GM18526 (cell line): ENCODE measurements around the gene PRRX2.

Experiments
- POLR2A ChIP-seq: IDR thresholded peaks from 3 replicates; pipeline ENCODE4 v1.6.1; 2011; ENCODE audit not compliant: insufficient read length; ENCODE audit errors: extremely low read depth

PRRX2 gene

DNA sequence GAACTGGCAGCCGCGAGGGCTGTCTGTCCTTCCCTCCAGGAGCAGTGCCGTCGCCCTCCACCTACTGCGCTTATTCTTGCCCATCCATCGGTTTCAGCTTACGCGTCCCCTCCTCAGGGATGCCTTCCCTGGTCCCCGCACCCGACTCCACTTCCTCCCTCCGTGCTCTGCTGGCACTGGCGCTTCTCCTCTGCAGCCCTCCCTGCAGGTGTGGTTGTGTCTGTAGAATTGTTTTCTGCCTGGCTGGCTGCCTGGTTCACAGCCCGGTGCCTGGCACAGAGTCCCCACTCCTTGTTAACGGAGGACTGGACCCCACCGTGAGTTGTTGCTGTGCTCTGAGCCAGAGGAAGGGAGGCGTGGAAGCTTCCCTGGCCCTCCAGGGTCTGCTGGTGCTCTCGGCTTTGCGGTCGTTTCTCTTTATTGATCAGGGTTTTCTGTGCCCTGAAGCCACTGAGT, 33.7 kb upstream of the PRRX2 start:
- no peak for TF ChIP-seq POLR2A

- TF ChIP-seq POLR2A = no peak
Observed at GRCh38 chr9:129632460-129632859, 33.0 kb upstream of the PRRX2 start.

GRCh38 chr9:129633207-129633606, 32.2 kb upstream of the PRRX2 start:
- TF ChIP-seq POLR2A = no peak

DNA sequence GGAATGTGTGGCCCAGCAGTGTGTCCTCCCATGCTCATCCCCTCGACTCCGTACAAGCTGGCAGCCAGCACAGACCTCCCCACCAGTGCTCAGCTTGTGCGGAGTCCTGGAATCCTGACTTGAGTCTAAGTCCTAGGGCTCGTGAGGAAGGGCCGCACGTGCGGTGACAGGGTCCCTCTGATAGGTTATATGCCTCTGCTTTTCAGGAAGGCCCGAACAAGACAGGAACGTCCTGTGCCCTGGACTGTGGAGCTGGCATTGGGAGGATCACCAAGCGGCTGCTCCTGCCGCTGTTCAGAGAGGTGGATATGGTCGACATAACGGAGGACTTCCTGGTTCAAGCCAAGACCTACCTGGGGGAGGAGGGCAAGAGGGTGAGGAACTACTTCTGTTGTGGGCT, 31.6 kb upstream of the PRRX2 start:
- no peak for TF ChIP-seq POLR2A

- no peak for TF ChIP-seq POLR2A
Observed at GRCh38 chr9:129635099-129636065, 30.1 kb upstream of the PRRX2 start.

DNA sequence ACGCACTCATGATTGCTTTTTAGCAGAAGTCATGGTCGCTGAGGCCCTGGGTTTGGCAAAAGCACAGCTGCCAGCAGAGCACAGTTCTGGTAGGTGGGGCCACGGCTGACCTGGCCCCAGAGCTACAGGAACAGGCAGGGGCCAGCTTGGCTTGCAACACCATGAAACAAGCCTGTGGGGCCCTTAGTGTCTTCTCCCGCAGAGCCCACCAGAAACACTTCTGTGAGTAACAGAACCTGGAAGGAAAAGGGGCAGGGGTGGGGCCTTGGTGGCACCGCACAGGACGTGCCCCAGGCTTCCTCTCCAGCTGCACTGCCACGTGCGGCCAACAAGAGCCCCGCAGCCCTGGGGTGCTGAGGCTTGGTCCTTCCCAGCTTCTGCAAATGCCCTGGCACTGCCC, 28.3 kb upstream of the PRRX2 start:
- TF ChIP-seq POLR2A = no peak

DNA sequence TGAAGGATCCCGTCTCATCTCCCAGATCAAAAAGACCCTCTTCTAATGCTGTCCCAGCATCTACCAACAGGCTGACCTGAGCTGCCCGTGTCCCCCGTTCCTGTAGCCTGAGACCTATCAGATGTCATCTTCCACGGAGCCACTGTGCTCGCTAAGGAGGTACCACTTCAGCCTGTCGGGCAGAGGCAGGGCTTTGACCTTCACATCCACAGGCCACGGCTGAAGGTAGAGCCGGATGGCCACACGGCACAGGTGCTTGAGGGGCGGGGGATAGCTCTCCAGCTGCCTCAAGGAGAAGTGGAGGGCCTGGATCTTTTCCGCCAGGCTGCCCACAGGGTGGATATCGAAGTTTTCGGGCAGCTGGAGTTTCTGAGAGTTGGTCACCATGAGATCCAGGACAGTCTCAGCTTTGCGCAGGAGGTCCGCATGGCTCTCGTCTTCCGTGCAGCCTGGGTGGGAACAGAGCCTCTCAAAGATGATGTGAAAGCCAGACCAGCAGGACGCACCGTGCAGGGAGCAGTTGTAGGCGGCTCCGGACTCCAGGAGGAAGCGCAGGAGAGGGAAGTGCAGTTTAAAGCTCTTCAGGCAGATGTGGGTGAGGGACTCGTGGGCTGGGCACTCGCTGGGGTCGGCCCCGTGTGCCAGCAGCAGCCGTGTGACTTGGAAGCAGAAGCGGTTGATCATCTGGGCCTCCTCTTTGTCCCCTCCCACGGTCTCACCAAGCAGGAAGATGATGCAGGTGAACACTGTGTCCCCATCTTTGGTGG, 27.6 kb upstream of the PRRX2 start:
- no peak for TF ChIP-seq POLR2A

- no peak for TF ChIP-seq POLR2A
Observed at GRCh38 chr9:129639034-129639630, 26.3 kb upstream of the PRRX2 start.

DNA sequence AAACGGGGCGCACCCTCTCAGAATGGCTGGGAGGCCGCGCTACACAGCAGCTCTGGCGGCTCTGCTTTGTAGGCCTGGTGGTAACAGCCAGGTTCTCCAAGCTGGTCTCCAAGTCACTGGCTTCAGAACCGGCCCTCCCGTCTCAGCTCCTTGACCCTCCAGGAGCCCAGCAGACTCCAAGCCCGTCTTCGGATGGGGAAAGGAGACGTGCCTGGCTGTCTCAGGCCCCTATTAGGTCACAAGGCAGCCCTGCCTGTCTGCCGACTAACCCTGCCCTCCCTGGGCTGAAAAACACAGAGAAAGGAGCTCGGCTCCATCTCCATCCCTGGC, 25.7 kb upstream of the PRRX2 start:
- TF ChIP-seq POLR2A = no peak

GRCh38 chr9:129640086-129640870, 25.2 kb upstream of the PRRX2 start:
- no peak for TF ChIP-seq POLR2A

- TF ChIP-seq POLR2A = no peak
Observed at GRCh38 chr9:129640871-129641749, 24.3 kb upstream of the PRRX2 start.

- peak; percentile 84 for TF ChIP-seq POLR2A
Observed at GRCh38 chr9:129641750-129642585, 23.5 kb upstream of the PRRX2 start, which contains the start of gene ASB6. Gene ASB6, minus strand, starts transcription at chr9:129642151. Its CDS starts 152 bp downstream, at chr9:129641999.

DNA sequence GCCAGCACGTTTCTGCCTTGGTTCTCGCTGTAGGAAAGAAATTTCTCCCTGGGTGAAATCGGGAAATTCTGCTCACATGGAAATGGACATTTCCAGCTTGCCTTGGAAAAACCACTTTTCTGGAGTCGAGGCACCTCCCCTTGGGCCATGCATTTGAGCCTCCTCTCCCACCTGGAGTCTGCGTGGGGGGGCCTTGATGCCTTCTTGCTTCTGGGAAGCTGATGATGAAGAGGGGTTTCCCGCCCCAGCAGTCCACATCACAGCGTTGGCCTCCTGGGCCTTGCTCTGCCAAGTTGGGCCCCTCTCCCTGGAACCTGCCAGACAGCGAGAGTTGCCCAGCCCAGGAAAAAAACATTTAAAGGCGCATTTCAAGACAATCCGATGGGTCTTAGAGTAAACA, 21.7 kb upstream of the PRRX2 start:
- TF ChIP-seq POLR2A = no peak
